ENCODE measurements around the gene SLC9C1.
A peak's percentile ranks its signal among the peaks of the same experiment; 100 is the strongest.

Gene SLC9C1

GRCh38 chr3:112115806-112116383 is 178.1 kb downstream of the SLC9C1 start:
- H3K9ac ChIP-seq (ENCODE audit: low read depth in 1 of 2, low read length in 2 of 2): no peak overlapping the region
- no peaks in the 10 kb centered on the region for H3K9me3 ChIP-seq (ENCODE audit: control insufficient read depth in 2 of 2, low read length in 2 of 2)
- H3K27me3 ChIP-seq (ENCODE audit: control insufficient read depth in 2 of 2, insufficient read depth in 2 of 2, low read length in 2 of 2): no peaks in the 10 kb centered on the region
- H3K4me3 ChIP-seq (ENCODE audit: low read length in 2 of 2): no peak overlapping the region
- H3K36me3 ChIP-seq (ENCODE audit: control insufficient read depth in 2 of 2, insufficient read depth in 2 of 2, low read length in 2 of 2): peaks cover 19 to 32% of the 10 kb centered on the region in 2 donors
- H3K27ac ChIP-seq (ENCODE audit: low read depth in 2 of 2, low read length in 2 of 2): no peak overlapping the region
- H3K4me1 ChIP-seq (ENCODE audit: control insufficient read depth in 2 of 2, insufficient read depth in 2 of 2, low read length in 2 of 2): peaks cover 0 to 2% of the 10 kb centered on the region in 2 donors

- no peak overlapping the region for H3K9ac ChIP-seq (ENCODE audit: low read depth in 1 of 2, low read length in 2 of 2)
- peaks cover 19 to 30% of the 10 kb centered on the region in 2 donors for H3K36me3 ChIP-seq (ENCODE audit: control insufficient read depth in 2 of 2, insufficient read depth in 2 of 2, low read length in 2 of 2)
- H3K27ac ChIP-seq (ENCODE audit: low read depth in 2 of 2, low read length in 2 of 2): no peak overlapping the region
- H3K9me3 ChIP-seq (ENCODE audit: control insufficient read depth in 2 of 2, low read length in 2 of 2): no peaks in the 10 kb centered on the region
- peaks cover 0 to 2% of the 10 kb centered on the region in 2 donors for H3K4me1 ChIP-seq (ENCODE audit: control insufficient read depth in 2 of 2, insufficient read depth in 2 of 2, low read length in 2 of 2)
- no peaks in the 10 kb centered on the region for H3K27me3 ChIP-seq (ENCODE audit: control insufficient read depth in 2 of 2, insufficient read depth in 2 of 2, low read length in 2 of 2)
- H3K4me3 ChIP-seq (ENCODE audit: low read length in 2 of 2): no peak overlapping the region
Measured at GRCh38 chr3:112115161-112115739, 178.8 kb downstream of the SLC9C1 start.

GRCh38 chr3:112114576-112115160 is 179.3 kb downstream of the SLC9C1 start:
- Histone ChIP-seq H3K27me3 (ENCODE audit: control insufficient read depth in 2 of 2, insufficient read depth in 2 of 2, low read length in 2 of 2) (no peaks in the 10 kb centered on the region), H3K27ac (ENCODE audit: low read depth in 2 of 2, low read length in 2 of 2) (no peak overlapping the region), H3K4me3 (ENCODE audit: low read length in 2 of 2) (no peak overlapping the region), H3K9ac (ENCODE audit: low read depth in 1 of 2, low read length in 2 of 2) (no peak overlapping the region), H3K9me3 (ENCODE audit: control insufficient read depth in 2 of 2, low read length in 2 of 2) (no peaks in the 10 kb centered on the region), H3K4me1 (ENCODE audit: control insufficient read depth in 2 of 2, insufficient read depth in 2 of 2, low read length in 2 of 2) (peaks cover 0 to 2% of the 10 kb centered on the region in 2 donors), H3K36me3 (ENCODE audit: control insufficient read depth in 2 of 2, insufficient read depth in 2 of 2, low read length in 2 of 2) (peaks cover 13 to 30% of the 10 kb centered on the region in 2 donors)

DNA sequence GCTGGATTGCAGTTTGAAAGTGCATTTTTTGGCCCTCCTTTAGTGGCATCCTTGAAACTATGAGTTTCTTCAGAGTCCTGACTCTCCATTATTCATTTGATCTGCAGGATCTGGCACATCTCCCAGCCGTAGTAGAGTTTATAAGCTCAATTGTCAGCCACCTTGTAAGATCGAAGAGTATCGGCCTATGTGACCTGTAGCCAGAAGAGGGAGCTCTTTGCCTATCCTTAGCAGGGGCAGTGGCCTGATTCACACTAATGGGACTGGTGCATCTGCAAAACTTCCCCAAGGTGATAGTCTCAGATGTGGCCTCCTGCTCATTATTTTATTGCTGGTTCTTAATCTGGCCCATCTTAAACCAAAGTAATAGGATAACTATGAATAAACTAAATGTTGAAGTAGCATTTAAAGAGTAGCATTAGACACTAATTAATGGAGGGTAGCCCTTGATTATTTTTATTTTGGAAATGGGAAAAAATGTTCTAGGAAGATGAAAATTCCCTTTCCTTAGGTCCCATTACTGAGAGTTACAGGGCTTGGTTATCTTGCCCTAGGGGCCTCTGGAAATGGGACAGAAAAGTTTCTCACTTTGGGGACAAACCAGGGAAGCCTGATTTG is 182.1 kb downstream of the SLC9C1 start:
- H3K27me3 ChIP-seq (ENCODE audit: control insufficient read depth in 2 of 2, insufficient read depth in 2 of 2, low read length in 2 of 2): no peaks in the 10 kb centered on the region
- peaks cover 0 to 3% of the 10 kb centered on the region in 2 donors for H3K4me1 ChIP-seq (ENCODE audit: control insufficient read depth in 2 of 2, insufficient read depth in 2 of 2, low read length in 2 of 2)
- H3K4me3 ChIP-seq (ENCODE audit: low read length in 2 of 2): no peak overlapping the region
- no peak overlapping the region for H3K27ac ChIP-seq (ENCODE audit: low read depth in 2 of 2, low read length in 2 of 2)
- H3K9ac ChIP-seq (ENCODE audit: low read depth in 1 of 2, low read length in 2 of 2): no peak overlapping the region
- peaks cover 11 to 25% of the 10 kb centered on the region in 2 donors for H3K36me3 ChIP-seq (ENCODE audit: control insufficient read depth in 2 of 2, insufficient read depth in 2 of 2, low read length in 2 of 2)
- no peaks in the 10 kb centered on the region for H3K9me3 ChIP-seq (ENCODE audit: control insufficient read depth in 2 of 2, low read length in 2 of 2)

DNA sequence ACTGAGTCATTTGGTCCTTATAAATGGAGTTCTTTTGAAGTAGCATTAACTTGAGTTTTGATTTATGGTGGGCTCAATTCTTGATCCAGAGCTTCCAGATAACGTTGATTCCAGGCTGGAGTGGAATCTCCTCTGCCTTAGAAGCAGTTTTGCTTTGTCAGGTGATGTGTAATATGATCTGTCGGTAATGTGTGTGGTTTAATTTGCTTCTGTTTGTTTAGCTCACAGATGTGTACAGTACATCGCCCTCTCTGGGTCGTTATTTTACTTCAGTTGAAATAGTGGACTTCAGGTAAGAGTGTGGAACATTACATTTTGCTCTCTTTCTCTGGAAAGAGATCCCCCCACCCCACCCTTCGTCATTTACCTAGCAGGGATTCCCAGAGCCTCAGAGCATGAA is 184.7 kb downstream of the SLC9C1 start:
- Histone ChIP-seq H3K9me3 (ENCODE audit: control insufficient read depth in 2 of 2, low read length in 2 of 2) (no peaks in the 10 kb centered on the region), H3K4me1 (ENCODE audit: control insufficient read depth in 2 of 2, insufficient read depth in 2 of 2, low read length in 2 of 2) (peaks cover 0 to 3% of the 10 kb centered on the region in 2 donors), H3K27ac (ENCODE audit: low read depth in 2 of 2, low read length in 2 of 2) (no peak overlapping the region), H3K4me3 (ENCODE audit: low read length in 2 of 2) (no peak overlapping the region), H3K9ac (ENCODE audit: low read depth in 1 of 2, low read length in 2 of 2) (no peak overlapping the region), H3K27me3 (ENCODE audit: control insufficient read depth in 2 of 2, insufficient read depth in 2 of 2, low read length in 2 of 2) (no peaks in the 10 kb centered on the region), H3K36me3 (ENCODE audit: control insufficient read depth in 2 of 2, insufficient read depth in 2 of 2, low read length in 2 of 2) (peaks cover 14 to 23% of the 10 kb centered on the region in 2 donors)

DNA sequence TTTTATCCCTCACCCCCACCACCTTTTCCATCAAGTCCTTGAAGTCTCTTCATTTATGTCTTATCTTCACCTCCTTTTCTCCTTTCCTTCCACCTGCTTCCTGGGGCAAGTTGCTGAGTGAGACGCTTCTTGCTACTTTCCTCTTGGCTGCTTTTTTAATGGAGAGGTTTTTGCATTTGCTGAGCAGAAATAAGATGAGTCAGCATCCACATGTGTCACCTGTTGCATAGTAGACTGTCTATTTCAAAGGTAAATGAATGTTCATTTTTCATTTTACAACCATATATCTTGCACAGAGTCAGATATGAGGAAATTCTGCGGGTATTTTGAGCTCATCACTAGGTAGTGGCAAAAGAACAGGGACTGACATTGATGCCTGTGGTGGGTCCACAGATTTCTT is 189.2 kb downstream of the SLC9C1 start:
- Histone ChIP-seq H3K9me3 (ENCODE audit: control insufficient read depth in 2 of 2, low read length in 2 of 2) (no peaks in the 10 kb centered on the region), H3K27ac (ENCODE audit: low read depth in 2 of 2, low read length in 2 of 2) (no peak overlapping the region), H3K36me3 (ENCODE audit: control insufficient read depth in 2 of 2, insufficient read depth in 2 of 2, low read length in 2 of 2) (peaks cover 10 to 16% of the 10 kb centered on the region in 2 donors), H3K27me3 (ENCODE audit: control insufficient read depth in 2 of 2, insufficient read depth in 2 of 2, low read length in 2 of 2) (no peaks in the 10 kb centered on the region), H3K9ac (ENCODE audit: low read depth in 1 of 2, low read length in 2 of 2) (no peak overlapping the region), H3K4me3 (ENCODE audit: low read length in 2 of 2) (no peak overlapping the region), H3K4me1 (ENCODE audit: control insufficient read depth in 2 of 2, insufficient read depth in 2 of 2, low read length in 2 of 2) (peaks cover 0 to 3% of the 10 kb centered on the region in 2 donors)

GRCh38 chr3:112101916-112102315 is 192.1 kb downstream of the SLC9C1 start:
- Histone ChIP-seq H3K27me3 (ENCODE audit: control insufficient read depth in 2 of 2, insufficient read depth in 2 of 2, low read length in 2 of 2) (no peaks in the 10 kb centered on the region), H3K4me3 (ENCODE audit: low read length in 2 of 2) (no peak overlapping the region), H3K4me1 (ENCODE audit: control insufficient read depth in 2 of 2, insufficient read depth in 2 of 2, low read length in 2 of 2) (peaks cover 0 to 10% of the 10 kb centered on the region in 2 donors)

GRCh38 chr3:112097378-112097777 is 196.6 kb downstream of the SLC9C1 start:
- Histone ChIP-seq H3K9me3 (ENCODE audit: control insufficient read depth in 2 of 2, low read length in 2 of 2) (peaks cover 0 to 2% of the 10 kb centered on the region in 2 donors), H3K4me1 (ENCODE audit: control insufficient read depth in 2 of 2, insufficient read depth in 2 of 2, low read length in 2 of 2) (peaks cover 11 to 29% of the 10 kb centered on the region in 2 donors), H3K9ac (ENCODE audit: low read depth in 1 of 2, low read length in 2 of 2) (no peak overlapping the region), H3K4me3 (ENCODE audit: low read length in 2 of 2) (no peak overlapping the region), H3K27me3 (ENCODE audit: control insufficient read depth in 2 of 2, insufficient read depth in 2 of 2, low read length in 2 of 2) (no peaks in the 10 kb centered on the region), H3K36me3 (ENCODE audit: control insufficient read depth in 2 of 2, insufficient read depth in 2 of 2, low read length in 2 of 2) (peaks cover 0 to 3% of the 10 kb centered on the region in 2 donors), H3K27ac (ENCODE audit: low read depth in 2 of 2, low read length in 2 of 2) (peak overlapping the region in 1 of 2 donors; percentile 60)

More at GRCh38 chr3:112101916-112102315, 192.1 kb downstream of the SLC9C1 start:
- Histone ChIP-seq H3K9ac (ENCODE audit: low read depth in 1 of 2, low read length in 2 of 2) (no peak overlapping the region), H3K9me3 (ENCODE audit: control insufficient read depth in 2 of 2, low read length in 2 of 2) (no peaks in the 10 kb centered on the region), H3K36me3 (ENCODE audit: control insufficient read depth in 2 of 2, insufficient read depth in 2 of 2, low read length in 2 of 2) (peaks cover 10 to 12% of the 10 kb centered on the region in 2 donors), H3K27ac (ENCODE audit: low read depth in 2 of 2, low read length in 2 of 2) (no peak overlapping the region)

DNA sequence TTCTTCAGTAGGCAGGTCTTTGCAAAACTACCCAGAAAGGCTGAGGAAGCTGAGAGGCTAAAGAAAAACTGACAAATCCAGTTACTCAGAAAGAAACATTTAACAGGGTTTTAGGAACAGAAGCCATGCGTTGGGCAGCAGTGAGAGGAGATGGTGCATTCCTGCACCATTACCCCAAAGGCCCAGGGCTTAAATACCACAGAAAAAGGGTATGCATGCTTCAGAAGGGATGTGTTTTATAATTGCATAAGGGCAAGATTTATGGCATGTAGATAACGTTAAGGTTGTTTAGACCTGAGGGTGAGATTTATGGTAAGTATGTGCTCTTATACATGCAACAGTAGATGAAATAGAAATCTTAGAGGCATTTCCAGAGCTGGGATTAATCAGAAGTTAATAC is 197.8 kb downstream of the SLC9C1 start:
- Histone ChIP-seq H3K9ac (ENCODE audit: low read depth in 1 of 2, low read length in 2 of 2) (no peak overlapping the region), H3K4me1 (ENCODE audit: control insufficient read depth in 2 of 2, insufficient read depth in 2 of 2, low read length in 2 of 2) (peaks cover 14 to 40% of the 10 kb centered on the region in 2 donors), H3K4me3 (ENCODE audit: low read length in 2 of 2) (no peak overlapping the region), H3K9me3 (ENCODE audit: control insufficient read depth in 2 of 2, low read length in 2 of 2) (peaks cover 0 to 2% of the 10 kb centered on the region in 2 donors), H3K27ac (ENCODE audit: low read depth in 2 of 2, low read length in 2 of 2) (peak overlapping the region in 1 of 2 donors; percentile 2), H3K27me3 (ENCODE audit: control insufficient read depth in 2 of 2, insufficient read depth in 2 of 2, low read length in 2 of 2) (no peaks in the 10 kb centered on the region), H3K36me3 (ENCODE audit: control insufficient read depth in 2 of 2, insufficient read depth in 2 of 2, low read length in 2 of 2) (peaks cover 0 to 3% of the 10 kb centered on the region in 2 donors)

DNA sequence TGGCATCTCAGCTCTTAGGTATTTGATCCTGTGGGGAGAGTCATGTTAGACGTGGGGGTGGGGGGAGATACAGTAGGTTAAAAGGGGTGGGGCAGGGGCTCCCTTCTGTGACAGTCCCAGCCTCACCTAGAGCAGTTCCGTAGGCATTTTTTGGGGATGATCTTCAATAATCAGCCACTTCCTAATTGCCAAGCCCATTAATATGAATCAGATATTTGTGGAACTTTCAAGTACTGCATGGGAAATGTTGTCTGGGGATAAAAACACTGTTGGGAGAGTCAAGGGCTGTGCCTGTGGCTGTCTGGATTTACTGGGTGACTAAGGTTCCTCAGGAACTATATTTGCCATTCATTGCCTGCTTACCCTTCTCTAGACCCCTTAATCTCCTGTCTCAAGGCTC is 198.3 kb downstream of the SLC9C1 start:
- Histone ChIP-seq H3K9ac (ENCODE audit: low read depth in 1 of 2, low read length in 2 of 2) (no peak overlapping the region), H3K36me3 (ENCODE audit: control insufficient read depth in 2 of 2, insufficient read depth in 2 of 2, low read length in 2 of 2) (peaks cover 0 to 3% of the 10 kb centered on the region in 2 donors), H3K4me3 (ENCODE audit: low read length in 2 of 2) (no peak overlapping the region), H3K27me3 (ENCODE audit: control insufficient read depth in 2 of 2, insufficient read depth in 2 of 2, low read length in 2 of 2) (no peaks in the 10 kb centered on the region), H3K4me1 (ENCODE audit: control insufficient read depth in 2 of 2, insufficient read depth in 2 of 2, low read length in 2 of 2) (peaks cover 17 to 44% of the 10 kb centered on the region in 2 donors), H3K9me3 (ENCODE audit: control insufficient read depth in 2 of 2, low read length in 2 of 2) (peaks cover 0 to 2% of the 10 kb centered on the region in 2 donors), H3K27ac (ENCODE audit: low read depth in 2 of 2, low read length in 2 of 2) (peak overlapping the region in 1 of 2 donors; percentile 2)

All from mucosa of rectum (tissue), 2 donors.